GM18502 (cell line): Measurements from ENCODE around the gene CMIP.
"Not testable (repeated sequence)": the region's sequence is repeated elsewhere in the genome, so short reads cannot be mapped to it uniquely, and the experiment has no call there.

Experiments
- ATAC-seq: cut with Tn5 transposase; IDR thresholded peaks from one replicate; pipeline ENCODE4 v1.9.1; 2021; ENCODE audit warnings: mild to moderate bottlenecking; ENCODE audit not compliant: unreplicated experiment, poor library complexity

CMIP gene

DNA sequence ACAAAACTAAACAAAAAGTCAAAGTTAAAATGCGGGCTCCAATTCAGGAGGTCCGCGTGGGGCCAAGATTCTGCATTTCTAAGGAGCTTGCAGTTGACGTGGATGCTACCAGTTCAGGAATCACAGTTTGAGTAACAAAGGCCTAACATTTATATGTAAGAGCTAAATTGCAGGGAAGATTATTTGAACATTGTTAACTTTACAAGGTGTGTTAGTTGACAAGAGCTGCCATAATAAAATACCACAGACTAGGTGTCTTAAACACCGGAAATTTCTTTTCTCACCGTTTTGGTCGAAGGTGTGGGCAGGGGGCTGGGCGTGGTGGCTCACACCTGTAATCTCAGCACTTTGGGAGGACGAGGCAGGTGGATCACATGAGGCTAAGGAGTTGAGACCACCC is 24.8 kb upstream of the CMIP start:
- no peak for ATAC-seq

DNA sequence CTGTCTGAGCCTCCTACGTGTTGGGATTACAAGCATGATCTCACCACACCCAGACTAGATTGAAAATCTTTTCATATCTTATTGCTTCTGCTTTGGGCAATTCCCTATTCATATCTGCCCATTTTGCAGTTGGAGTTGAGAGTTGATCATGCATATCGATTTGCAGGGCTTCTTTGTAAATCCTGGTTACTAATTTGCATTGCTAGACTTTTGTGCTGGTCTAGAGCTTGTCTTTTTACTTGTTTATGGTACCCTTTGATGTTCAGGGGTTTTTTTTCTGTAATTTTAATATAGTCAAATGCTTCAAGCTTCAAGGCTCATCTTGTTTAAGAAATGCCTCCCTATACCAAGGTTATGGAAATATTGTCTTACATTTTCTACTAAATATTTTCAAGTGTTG is 23.5 kb upstream of the CMIP start:
- no peak for ATAC-seq

DNA sequence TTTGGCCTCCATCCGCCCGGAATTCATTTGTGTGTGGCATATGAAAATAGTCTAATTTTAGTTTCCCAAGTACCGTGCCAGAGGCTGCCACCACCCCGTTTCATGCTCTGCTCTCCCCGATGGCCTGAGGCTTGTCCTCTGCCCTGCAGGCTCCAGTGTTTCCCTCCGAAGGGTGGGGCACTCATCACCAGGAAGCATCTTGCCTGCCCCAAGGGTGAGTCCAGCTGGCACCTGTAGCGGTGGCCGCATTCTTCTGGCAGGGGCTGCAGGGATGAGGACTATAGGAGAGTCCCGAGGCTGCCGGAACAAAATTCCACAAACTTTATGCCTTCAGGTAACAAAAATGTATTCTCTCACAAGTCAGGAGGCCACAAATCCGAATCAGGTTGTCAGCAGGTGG is 23.1 kb upstream of the CMIP start:
- ATAC-seq = no peak

DNA sequence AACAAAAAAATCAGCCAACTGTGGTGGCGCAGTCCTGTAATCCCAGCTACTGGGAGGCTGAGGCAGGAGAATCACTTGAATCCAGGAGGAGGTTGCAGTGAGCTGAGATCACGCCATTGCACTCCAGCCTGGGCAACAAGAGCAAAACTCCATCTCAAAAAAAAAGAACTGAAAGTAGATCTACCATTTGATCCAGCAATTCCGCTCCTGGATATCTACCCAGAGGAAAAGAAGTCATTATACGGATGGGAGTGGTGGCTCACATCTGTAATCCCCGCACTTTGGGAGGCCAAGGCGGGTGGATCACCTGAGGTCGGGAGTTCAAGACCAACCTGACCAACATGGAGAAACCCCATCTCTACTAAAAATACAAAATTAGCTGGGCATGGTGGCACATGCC is 22.5 kb upstream of the CMIP start:
- ATAC-seq = not testable (repeated sequence)

DNA sequence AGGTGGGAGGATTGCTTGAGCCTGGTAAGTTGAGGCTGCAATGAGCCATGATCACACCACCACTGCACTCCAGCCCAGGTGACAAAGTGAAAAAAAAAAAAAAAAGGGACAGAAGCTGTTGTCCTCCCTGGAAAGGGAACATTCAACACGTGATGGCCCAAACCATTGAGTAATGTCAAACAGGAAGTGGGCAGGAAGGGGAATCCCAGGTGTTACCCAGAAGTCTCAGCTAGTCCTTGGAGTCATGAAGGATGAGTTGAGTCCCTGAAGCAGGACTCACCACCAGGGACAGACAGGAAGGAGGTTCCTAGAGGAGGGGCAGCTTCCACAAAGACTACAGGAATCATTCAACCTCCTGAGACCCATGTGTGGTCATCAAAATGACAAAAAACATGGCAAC is 19.8 kb upstream of the CMIP start:
- peak; percentile 59 for ATAC-seq

DNA sequence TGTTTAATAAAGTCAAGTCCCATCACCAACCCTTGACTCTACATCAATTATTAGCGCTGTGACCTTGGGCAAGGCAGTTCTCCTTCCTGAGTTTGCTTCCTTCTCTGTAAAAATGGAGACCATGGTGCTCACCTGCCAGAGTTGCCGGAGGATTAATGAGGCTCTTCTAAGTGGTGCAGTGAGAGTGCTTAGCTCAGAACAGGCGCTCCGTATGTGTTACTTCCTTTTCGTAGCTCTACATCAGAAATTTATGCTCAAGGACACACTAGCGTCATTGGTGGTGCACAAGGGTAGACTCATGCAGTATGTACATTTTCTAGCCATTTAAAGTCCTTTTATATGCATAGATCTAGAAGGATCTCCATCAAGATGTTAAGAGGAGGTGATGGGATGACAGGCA is 17.4 kb upstream of the CMIP start:
- ATAC-seq = no peak

DNA sequence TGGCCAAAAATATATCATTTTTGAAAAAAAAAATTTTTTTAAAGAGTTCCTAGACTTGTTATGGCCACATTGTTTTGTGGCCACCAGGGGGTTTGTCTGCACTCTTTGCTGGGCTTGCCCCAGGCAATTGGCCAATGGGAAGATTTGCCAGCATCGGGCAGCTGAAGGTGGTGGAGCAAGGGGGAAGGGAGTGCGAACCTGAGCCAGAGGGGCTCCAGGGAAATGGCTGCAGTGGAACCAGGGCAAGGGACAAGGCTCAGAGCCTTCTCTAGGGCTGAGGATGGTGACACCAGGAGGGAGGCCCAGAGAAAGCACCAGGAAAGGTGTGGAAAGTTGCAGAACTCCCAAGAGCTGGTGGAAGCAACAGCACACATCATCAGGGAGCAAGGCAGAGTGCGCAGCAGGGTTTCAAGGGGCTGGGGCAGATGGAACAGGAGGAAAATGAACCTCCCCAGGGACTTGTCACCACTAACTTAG is 15.5 kb upstream of the CMIP start:
- no peak for ATAC-seq

DNA sequence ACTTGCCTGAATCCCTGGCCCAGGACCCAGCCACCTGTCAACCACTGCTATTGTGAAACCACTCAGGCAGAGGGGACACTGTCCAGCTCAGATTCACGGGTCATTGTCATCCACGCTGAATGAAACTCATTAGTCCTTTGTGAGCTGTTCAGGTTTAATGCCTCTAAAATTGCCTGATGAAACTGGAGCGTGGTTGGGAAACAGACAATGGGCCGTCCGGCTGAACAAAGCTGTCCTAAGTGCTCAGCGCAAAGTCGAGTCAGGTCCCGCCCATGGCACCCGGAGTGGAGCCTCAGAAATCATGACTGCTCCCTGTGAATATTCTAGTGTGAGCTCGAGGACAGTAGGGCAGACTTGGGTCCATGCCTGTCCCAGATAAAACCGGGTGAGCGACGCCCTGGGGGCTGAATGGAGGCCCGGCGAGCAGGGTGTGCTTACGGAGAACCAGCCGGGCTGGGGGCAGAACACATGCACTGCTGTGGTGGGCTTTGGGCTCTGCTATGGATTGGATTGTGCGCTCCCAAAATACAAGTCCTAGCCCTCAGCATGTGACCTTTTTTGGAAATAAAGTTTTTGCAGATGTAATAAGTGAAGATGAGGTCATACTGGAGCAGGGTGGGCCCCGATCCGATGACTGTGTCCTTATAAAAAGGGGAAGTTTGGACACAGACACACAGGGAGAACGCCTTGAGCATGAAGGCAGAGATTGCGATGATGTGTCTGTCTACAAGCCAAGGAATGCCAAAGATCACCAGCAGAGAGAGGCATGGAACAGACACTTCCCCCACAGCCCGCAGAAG is 12.9 kb upstream of the CMIP start:
- no peak for ATAC-seq

DNA sequence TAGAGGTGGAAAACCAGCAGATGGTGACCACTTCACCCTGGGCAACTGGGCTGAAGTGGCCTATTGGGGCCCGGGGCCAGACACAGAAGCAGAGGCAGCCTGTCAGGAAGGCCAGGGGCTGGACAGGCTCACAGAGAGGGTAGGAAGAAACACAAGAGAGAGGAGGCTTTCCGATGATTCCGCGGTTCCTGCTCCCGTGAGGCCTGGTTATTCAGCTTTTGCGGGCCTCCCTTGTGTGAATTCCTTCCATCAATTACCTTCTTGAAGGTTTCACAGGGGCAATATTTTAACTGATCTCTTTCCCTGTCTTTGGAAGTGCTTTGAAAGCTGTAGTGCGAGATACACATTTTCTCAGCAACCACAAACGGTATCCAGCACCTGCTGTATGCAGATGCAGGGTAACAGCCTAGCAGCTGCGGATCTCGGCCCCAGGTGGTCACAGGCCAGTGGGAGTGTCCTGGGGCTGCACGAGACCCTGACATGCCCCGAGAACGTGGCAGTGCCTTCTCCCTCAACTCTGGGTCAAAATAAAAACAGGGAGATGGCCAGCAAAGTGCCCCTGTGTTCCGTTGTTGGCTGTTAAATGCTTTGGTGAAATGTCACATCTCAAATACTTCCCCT is 11.6 kb upstream of the CMIP start:
- ATAC-seq = no peak

DNA sequence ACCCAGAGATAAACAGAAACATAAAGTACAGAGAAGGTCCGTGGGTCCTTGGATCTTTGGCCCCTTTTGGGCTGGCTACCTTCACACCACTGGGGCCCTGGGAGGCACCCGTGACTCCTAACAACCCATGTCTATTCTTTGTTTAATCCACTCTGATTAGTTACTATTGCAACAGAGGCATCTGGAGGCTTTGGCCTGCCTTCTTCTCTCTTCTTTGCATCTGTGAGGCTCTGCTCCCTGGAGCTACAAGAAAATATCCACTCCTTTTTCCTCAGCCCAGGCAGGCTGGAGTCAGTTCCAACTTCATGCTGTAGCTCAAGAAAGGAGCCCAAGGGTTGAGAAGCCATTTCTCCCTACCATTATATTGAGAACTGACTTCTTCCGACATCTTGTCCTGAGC is 9.5 kb upstream of the CMIP start:
- ATAC-seq = no peak

DNA sequence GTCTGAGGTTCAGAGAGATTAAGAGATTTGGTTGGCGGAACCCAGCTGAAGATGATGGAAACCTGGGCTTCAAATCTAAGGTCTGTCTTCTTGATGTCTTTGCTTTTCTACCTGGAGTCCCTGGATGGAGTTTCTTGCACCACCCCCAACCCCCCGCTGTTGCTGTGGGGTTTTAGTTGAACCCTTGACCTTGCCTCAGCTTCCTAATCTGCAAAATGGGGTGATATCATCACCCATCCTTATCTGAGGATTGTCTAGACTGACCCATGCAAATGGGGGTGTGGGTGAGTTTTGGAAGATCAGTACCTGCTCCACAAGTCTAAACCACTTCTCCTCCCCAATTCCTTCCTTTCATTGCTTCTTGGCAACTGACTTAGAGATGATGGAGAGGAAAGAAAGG is 9.0 kb upstream of the CMIP start:
- no peak for ATAC-seq

DNA sequence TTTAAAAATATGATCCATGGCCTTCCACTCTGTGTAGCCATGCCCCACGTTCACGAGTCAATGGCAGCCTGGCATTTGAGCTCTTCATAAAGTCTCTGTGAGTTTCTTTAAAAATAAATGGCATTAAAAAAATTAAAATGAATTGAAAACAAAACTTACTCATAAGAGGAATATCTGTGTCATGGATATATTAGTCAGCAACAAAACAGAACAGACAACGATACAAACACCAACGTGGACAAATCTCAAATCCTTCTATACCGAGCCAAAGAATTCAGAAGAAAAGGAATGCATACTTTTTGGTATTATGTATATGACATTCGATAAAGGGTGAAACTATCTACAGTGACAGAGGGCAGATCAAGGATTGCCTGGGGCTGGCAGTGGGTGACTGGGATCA is 8.2 kb upstream of the CMIP start:
- no peak for ATAC-seq

DNA sequence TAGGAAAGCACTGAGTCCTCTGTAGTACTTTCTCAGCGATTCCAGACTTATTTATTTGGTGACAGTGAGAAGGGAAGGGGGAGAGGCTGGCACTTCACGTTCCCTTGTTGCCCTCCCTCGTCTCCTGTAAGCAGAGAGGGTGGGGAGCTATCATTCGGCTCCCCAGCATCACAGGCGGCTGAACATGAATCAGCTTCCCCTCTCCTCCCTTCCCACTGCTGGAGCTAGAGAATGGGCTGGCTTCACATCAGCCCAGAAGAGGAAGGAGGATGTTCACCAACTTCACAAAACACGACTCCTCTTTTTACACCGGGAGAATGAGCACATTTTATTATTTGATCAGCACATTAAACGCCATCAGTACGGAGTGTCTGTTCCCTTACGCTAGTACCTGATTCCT is 6.7 kb upstream of the CMIP start:
- ATAC-seq = no peak

DNA sequence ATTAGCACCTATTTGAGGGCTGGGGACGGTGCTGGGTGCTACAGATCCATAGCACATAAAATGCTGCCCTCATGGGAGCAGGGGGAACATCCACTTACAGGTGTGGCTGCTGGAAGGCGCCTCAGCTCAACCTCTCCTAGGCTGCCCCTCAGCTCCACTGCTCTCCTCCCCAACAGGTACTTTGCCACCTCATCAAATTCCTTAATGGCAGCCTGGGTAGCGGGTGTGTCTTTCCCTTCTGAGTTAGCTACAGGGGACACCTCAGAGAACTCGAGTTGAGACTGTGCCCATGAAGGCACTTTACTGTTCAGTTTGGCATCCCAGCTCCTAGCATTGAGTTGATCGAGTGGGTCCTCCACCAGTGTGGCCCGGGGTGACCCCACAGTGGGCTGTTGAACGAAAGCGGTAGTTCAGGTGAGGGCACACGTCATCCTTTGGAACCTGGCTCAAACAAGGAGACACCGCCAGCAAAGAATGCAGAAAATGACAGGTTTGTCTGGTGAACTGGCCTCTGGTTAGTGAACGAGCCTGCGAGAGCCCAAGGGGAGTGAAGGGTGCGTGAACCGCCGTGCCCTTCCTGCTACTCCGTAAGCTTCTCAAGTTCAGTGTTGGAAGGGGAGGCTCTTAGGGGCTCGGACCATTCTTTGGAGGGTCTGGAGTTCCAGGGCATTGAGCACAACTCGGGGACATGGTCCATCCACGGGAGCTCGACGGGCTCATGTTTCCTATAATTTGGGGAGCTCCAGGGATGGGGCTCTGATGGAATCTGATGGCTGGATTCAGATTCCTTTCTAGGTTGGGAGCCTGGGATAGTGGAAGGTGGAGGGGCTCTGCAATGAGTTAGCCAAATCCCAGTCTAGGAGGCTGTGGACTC is 3.5 kb upstream of the CMIP start:
- no peak for ATAC-seq

DNA sequence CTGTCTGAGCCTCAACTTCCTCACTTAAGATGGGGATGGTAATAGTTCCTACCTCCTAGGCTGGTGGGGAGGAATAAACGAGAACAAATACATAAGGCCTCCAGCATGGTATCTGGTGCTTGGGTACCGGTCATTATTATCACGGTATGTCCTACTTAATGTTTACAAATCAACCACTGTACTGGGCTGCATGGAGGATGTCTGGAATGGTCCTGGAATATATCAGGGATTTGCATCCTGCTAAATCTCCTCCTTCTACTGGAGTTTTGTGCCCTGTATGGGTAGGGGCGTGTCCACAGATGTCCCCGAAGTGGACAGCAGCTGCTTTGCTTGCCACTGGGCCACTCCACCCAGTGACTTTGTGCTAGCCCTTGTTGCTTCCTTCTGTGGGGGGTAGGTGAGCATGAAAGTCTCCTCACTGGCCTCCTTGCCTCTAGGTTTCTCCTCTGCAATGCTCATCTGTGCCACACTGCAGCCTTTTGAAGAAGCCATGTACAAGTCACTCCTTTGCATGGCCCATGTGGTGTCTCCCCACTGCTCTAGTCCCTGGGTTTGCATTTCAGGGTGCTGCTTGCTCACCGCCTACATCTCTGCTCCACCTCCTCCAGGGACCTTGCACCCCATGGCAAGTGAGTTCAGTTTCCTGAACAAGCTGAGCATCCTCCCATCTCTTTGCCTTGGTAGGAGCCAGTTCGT is 2.2 kb upstream of the CMIP start:
- no peak for ATAC-seq

DNA sequence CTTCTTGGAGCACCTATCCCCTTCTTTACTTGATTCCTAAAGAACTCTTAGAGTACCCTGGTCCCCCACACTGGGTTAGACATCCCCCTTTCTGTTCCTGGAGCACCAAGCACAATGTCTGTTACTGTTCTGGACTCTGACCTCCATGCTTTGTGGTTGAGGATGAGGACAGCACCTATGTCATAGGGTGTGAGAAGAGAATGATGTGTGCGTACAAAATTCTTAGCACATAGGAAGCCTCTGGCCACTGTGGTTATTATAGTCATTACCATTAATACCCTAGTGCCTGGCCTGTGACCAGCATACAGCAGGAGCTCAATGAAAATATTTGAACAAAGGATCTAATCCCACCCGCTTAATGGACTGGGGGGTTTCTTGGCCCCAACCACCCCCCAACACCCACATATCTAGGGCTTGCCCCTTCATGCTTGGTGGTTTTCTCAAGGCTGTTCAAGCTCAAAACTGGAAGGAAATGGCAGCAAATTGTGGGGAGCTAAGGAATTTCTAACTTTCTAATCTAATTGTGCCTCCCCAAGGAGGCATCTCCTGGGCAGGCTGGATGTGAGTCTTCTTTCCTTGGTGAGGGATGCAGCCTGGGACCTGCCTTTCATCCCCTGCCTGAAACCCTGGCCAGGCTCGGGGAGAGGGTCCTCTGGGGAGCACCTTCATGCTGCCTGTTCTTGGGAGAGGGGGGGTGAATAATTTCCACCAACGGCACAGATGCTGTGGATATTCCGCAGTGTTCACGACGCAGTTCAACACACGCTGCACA is 1.5 kb upstream of the CMIP start:
- ATAC-seq = no peak

DNA sequence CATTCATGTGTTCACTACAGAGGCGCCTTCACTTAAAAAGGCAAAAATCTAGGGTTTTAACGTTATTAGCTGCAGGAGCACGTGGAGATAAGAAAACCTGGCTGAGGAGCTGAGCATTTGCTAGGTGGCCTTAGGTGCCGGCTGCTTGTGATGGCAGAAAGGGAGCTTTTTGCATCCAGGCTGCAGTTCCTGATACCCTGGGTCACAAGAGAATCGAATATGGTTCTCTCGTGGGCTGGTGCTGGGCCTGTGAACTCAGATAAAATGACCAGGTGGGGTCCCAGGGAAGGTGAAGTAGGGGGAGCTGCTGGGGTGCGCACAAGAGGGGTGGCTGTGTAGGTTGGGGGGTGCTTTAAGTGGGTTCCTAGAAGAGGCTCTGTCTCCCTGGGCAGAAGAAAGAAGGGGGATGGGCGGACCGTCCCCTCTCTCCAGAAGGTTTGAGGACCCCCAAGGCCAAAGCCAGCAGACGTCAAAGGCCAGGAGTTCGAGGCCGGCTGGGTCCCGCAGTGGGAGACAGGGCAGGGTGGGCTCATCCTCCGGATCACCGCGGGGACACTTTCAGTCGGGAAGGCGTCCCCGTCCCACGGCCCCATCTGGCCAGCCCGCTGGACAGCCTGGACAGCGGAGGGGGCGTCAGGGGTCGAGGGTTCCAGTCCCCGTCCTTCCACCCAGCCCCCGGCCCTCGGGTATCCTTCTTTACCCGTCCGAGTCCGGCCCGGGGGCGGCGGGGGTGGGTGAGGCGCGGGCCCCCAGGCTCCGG is 740 bp upstream of the CMIP start:
- no peak for ATAC-seq

DNA sequence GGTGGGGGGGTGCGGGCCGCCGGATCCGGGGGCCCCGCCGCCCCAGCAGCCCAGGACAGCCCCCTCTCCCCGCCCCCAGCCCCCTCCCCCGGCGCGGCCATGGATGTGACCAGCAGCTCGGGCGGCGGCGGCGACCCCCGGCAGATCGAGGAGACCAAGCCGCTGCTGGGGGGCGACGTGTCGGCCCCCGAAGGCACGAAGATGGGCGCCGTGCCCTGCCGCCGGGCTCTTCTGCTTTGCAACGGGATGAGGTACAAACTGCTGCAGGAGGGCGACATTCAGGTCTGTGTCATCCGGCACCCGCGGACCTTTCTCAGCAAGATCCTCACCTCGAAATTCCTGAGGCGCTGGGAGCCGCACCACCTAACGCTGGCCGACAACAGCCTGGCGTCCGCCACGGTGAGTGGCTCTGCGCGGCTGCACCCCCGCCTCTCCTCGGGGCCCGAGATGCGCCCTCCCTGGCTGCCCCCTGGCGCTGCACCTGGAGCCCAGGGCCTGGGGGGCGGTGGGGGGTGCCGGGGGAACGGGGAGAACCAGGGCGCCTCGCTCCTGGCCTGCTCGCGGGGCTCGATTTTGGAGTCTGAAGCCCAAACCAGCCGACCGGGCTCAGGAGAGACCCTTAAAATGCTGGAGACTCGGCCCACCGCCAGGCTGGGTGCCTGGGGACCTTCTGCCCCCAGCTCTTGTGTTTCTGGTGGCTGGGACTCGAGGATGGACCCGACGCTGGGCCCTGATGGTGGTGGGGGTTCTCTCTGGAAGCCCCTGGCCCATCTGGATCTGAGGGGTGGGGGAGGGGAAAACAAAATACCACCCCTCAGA is 744 bp downstream of the CMIP start:
- ATAC-seq = peak; percentile 38
